Measurements from ENCODE around the gene ACR.
"Not testable (repeated sequence)": the region's sequence is repeated elsewhere in the genome, so short reads cannot be mapped to it uniquely, and the experiment has no call there.

Gene ACR

DNA sequence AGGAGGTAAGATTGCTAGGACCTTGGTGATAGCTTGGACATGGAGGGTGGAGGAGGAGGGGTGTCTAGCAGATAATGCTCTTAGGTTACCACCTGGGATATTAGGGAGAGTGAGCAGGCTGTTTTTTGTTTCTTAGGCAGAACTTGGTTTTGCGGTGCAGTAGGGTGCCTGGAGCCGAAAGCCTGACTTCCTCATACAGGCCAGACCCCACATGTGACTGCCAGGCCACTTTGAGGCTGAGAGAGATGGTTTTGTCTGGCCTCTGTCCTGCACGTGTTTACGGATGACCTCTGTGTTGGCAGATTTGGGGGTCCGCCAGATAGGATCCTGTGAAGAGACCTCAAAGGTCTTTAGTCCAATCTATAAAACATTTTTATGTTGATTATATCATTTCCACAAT, 47.3 kb downstream of the ACR start:
- DNase-seq, result not testable (repeated sequence)

DNA sequence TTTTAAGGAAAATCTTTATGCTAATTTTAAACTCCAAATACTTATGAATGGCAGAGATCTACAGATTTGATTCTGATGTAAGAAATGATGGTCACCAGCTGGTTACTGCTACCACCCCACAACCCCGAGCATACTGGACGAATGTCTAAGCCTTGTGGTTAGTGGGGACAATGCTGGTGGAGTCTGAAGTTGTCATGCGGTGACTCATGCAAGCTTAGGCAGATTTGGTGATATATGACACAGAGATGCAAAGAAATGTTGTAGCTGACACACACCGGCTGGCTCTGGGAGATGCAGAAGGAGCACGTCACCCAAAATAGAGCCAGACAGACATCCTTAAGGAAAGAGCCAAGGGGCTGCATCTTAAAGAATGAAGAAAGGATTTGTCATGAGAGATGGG, 48.9 kb downstream of the ACR start:
- DNase-seq, result not testable (repeated sequence)
